ENCODE data around the gene TYSND1.

Gene TYSND1

DNA sequence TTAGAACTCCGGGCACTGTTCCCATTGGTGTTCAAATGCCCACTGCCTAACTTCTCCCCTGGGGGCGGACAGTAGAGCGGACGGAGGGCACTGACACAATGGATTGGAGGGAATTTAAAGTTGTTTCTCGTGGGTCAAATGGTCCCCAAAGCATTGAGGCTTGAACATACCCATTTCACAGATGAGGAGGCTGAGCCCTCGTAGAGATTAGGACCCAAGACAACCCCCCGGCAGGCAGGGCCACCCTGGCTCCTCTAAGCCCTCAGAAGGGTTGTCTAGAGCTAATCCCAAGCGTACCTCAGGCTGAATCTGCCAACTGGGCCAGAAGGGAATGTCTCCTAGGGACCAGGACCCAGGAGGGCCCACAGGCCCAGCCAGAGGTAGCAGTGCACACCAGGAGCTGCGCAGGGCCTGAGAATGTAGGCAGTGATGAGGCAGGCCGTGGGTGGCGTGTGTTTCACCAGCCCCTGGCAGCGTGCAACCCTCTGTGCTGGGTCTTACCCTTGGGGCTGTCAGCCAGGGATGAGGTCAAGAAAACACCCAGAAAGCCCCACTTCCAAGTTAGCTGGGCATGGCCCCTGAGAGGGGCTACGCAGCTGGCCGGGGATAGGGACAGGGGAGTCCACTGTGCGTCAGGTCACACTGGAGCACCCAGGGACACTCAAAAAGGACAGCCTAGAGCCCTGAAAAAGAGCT is 19.7 kb downstream of the TYSND1 start:
- Histone ChIP-seq H2BK120ac (ENCODE audit: insufficient read depth, low read length, poor library complexity) (no peak overlapping the region), H2BK5ac (ENCODE audit: low read depth, low read length, poor library complexity) (no peak overlapping the region), H3K36me3 (ENCODE audit: control insufficient read depth in 1 of 2, insufficient read depth in 2 of 2, low read length in 2 of 2) (no peaks in the 10 kb centered on the region), H3K27me3 (ENCODE audit: insufficient read depth, low read length) (no peaks in the 10 kb centered on the region), H3K9me3 (ENCODE audit: insufficient read depth, low read depth, low read length) (no peaks in the 10 kb centered on the region), H3K14ac (ENCODE audit: low read length) (no peak overlapping the region), H3K4me3 (ENCODE audit: low read depth, low read length) (no peak overlapping the region), H3K4me2 (ENCODE audit: low read length) (no peak overlapping the region), H3K79me2 (ENCODE audit: control insufficient read depth, insufficient read depth, low read length, poor library complexity) (no peaks in the 10 kb centered on the region), H2AK5ac (ENCODE audit: low read length) (no peak overlapping the region), H4K91ac (ENCODE audit: low read depth, low read length) (no peak overlapping the region), H3K4me1 (ENCODE audit: control insufficient read depth in 1 of 2, insufficient read depth in 2 of 2, low read length in 2 of 2) (no peaks in the 10 kb centered on the region), H3K4ac (ENCODE audit: low read depth, low read length) (no peak overlapping the region), H2AFZ (ENCODE audit: insufficient read depth, low read length, poor library complexity) (no peak overlapping the region), H3K27ac (ENCODE audit: low read depth, low read length) (no peak overlapping the region), H3K79me1 (ENCODE audit: low read length) (no peaks in the 10 kb centered on the region), H4K12ac (ENCODE audit: low read depth, low read length) (no peak overlapping the region), H3K18ac (ENCODE audit: low read length) (no peak overlapping the region), H4K8ac (ENCODE audit: low read depth, low read length) (no peak overlapping the region), H3K9ac (ENCODE audit: low read length) (no peak overlapping the region), H3K23ac (ENCODE audit: low read length) (no peak overlapping the region), H2BK12ac (ENCODE audit: low read length) (no peak overlapping the region)
- no peak for DNase-seq
- no CpG with 5 or more reads among the region's 15 CpGs for WGBS (ENCODE audit: extremely low coverage, insufficient coverage, insufficient read length)

DNA sequence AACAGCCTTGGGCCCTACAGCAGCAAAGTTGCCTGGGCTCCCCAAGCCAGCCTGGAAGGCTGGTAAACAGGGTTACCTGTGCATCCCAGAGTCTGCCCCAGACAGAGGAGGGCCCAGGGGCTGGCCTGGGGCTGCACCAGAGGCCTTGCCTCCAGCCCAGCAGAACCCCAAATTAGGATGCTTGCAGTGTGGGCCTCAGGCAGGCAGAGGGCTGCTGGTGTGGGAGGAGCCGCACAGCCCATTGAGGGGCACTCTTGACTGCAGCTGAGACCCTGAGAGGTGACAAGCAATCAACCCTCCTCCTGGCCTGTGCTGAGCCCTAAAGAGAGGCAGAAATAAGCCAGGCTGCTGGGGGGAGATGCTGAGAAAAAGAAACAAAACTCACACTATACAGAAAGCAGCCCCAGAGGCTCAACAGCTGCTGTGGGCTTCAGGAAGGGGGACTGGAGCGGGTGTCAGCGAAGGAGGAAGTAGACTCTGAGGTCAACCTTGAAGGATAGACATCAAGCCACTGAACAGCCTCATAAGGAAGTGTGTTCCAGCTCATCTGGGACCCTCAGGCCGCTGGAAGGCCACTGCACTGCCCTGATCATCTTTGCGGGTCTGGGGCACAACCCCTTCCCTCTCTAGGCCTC is 20.5 kb downstream of the TYSND1 start:
- H3K4me2 ChIP-seq (ENCODE audit: low read length): no peak overlapping the region
- H2AFZ ChIP-seq (ENCODE audit: insufficient read depth, low read length, poor library complexity): no peak overlapping the region
- no peak overlapping the region for H3K4me3 ChIP-seq (ENCODE audit: low read depth, low read length)
- no peak overlapping the region for H2BK5ac ChIP-seq (ENCODE audit: low read depth, low read length, poor library complexity)
- no peak overlapping the region for H3K9ac ChIP-seq (ENCODE audit: low read length)
- no peaks in the 10 kb centered on the region for H3K27me3 ChIP-seq (ENCODE audit: insufficient read depth, low read length)
- H3K79me1 ChIP-seq (ENCODE audit: low read length): no peaks in the 10 kb centered on the region
- no peaks in the 10 kb centered on the region for H3K36me3 ChIP-seq (ENCODE audit: control insufficient read depth in 1 of 2, insufficient read depth in 2 of 2, low read length in 2 of 2)
- no peak overlapping the region for H4K12ac ChIP-seq (ENCODE audit: low read depth, low read length)
- H3K14ac ChIP-seq (ENCODE audit: low read length): no peak overlapping the region
- no peak overlapping the region for H4K8ac ChIP-seq (ENCODE audit: low read depth, low read length)
- no CpG with 5 or more reads among the region's 5 CpGs for WGBS (ENCODE audit: extremely low coverage, insufficient coverage, insufficient read length)
- H3K79me2 ChIP-seq (ENCODE audit: control insufficient read depth, insufficient read depth, low read length, poor library complexity): no peaks in the 10 kb centered on the region
- no peak overlapping the region for H4K91ac ChIP-seq (ENCODE audit: low read depth, low read length)
- H2BK12ac ChIP-seq (ENCODE audit: low read length): no peak overlapping the region
- no peaks in the 10 kb centered on the region for H3K4me1 ChIP-seq (ENCODE audit: control insufficient read depth in 1 of 2, insufficient read depth in 2 of 2, low read length in 2 of 2)
- no peak for DNase-seq
- no peak overlapping the region for H3K23ac ChIP-seq (ENCODE audit: low read length)
- no peak overlapping the region for H2AK5ac ChIP-seq (ENCODE audit: low read length)
- H3K18ac ChIP-seq (ENCODE audit: low read length): no peak overlapping the region
- H3K27ac ChIP-seq (ENCODE audit: low read depth, low read length): no peak overlapping the region
- H2BK120ac ChIP-seq (ENCODE audit: insufficient read depth, low read length, poor library complexity): no peak overlapping the region
- no peak overlapping the region for H3K4ac ChIP-seq (ENCODE audit: low read depth, low read length)
- no peaks in the 10 kb centered on the region for H3K9me3 ChIP-seq (ENCODE audit: insufficient read depth, low read depth, low read length)

DNA sequence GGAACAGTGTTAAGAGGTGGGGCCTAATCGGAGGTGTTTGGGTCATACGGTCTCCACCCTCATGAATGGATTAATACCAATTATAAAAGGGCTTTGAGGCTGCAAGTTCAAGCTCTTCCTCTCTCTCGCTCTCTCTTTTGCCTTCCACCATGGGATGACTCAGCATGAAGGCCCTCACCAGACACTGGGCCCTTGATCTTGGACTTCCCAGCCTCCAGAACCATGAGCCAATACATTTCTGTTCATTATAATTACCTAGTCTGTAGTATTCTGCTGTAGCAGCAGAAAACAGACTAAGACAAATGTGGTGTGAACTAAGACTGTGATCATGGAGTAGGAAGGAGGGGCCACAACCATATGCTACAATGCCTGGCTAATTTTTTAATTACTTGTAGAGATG is 21.6 kb downstream of the TYSND1 start:
- Histone ChIP-seq H3K18ac (ENCODE audit: low read length) (no peak overlapping the region), H3K4me3 (ENCODE audit: low read depth, low read length) (no peak overlapping the region), H2BK120ac (ENCODE audit: insufficient read depth, low read length, poor library complexity) (no peak overlapping the region), H3K4me2 (ENCODE audit: low read length) (no peak overlapping the region), H3K4me1 (ENCODE audit: control insufficient read depth in 1 of 2, insufficient read depth in 2 of 2, low read length in 2 of 2) (peaks cover 0 to 5% of the 10 kb centered on the region in 2 experiments), H4K8ac (ENCODE audit: low read depth, low read length) (no peak overlapping the region), H3K27me3 (ENCODE audit: insufficient read depth, low read length) (no peaks in the 10 kb centered on the region), H3K9ac (ENCODE audit: low read length) (no peak overlapping the region), H3K4ac (ENCODE audit: low read depth, low read length) (no peak overlapping the region), H2BK12ac (ENCODE audit: low read length) (no peak overlapping the region), H3K14ac (ENCODE audit: low read length) (no peak overlapping the region), H2BK5ac (ENCODE audit: low read depth, low read length, poor library complexity) (no peak overlapping the region), H4K91ac (ENCODE audit: low read depth, low read length) (no peak overlapping the region), H3K36me3 (ENCODE audit: control insufficient read depth in 1 of 2, insufficient read depth in 2 of 2, low read length in 2 of 2) (no peaks in the 10 kb centered on the region), H2AFZ (ENCODE audit: insufficient read depth, low read length, poor library complexity) (no peak overlapping the region), H3K23ac (ENCODE audit: low read length) (no peak overlapping the region), H3K9me3 (ENCODE audit: insufficient read depth, low read depth, low read length) (no peaks in the 10 kb centered on the region), H3K27ac (ENCODE audit: low read depth, low read length) (no peak overlapping the region), H4K12ac (ENCODE audit: low read depth, low read length) (no peak overlapping the region), H2AK5ac (ENCODE audit: low read length) (no peak overlapping the region), H3K79me2 (ENCODE audit: control insufficient read depth, insufficient read depth, low read length, poor library complexity) (no peaks in the 10 kb centered on the region), H3K79me1 (ENCODE audit: low read length) (no peaks in the 10 kb centered on the region)
- no peak for DNase-seq
- no CpG with 5 or more reads among the region's 3 CpGs for WGBS (ENCODE audit: extremely low coverage, insufficient coverage, insufficient read length)

DNA sequence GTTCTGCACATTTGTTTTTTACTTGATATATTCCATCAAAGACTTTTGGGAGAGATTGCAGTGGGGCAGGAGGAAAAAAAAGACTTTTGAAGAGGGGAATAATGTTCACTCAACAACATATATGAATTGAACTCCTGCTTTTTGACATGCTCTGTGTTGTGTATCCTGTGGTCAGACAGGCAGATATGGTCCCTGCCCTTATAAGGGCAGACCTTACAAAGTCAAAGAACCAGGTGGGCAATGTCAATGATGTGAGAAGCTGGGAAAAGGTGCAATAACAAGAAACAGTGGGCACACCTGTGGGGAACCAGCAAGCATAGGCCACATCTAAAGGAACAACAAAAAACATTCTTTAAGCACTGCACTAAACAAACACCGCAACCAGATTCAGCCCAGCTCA is 22.1 kb downstream of the TYSND1 start:
- Histone ChIP-seq H4K8ac (ENCODE audit: low read depth, low read length) (no peak overlapping the region), H4K91ac (ENCODE audit: low read depth, low read length) (no peak overlapping the region), H3K14ac (ENCODE audit: low read length) (no peak overlapping the region), H3K79me2 (ENCODE audit: control insufficient read depth, insufficient read depth, low read length, poor library complexity) (no peaks in the 10 kb centered on the region), H2BK5ac (ENCODE audit: low read depth, low read length, poor library complexity) (no peak overlapping the region), H4K12ac (ENCODE audit: low read depth, low read length) (no peak overlapping the region), H3K9ac (ENCODE audit: low read length) (no peak overlapping the region), H3K4me3 (ENCODE audit: low read depth, low read length) (no peak overlapping the region), H2AK5ac (ENCODE audit: low read length) (no peak overlapping the region), H3K27me3 (ENCODE audit: insufficient read depth, low read length) (no peaks in the 10 kb centered on the region), H2BK120ac (ENCODE audit: insufficient read depth, low read length, poor library complexity) (no peak overlapping the region), H2AFZ (ENCODE audit: insufficient read depth, low read length, poor library complexity) (no peak overlapping the region), H3K79me1 (ENCODE audit: low read length) (no peaks in the 10 kb centered on the region), H3K4ac (ENCODE audit: low read depth, low read length) (no peak overlapping the region), H3K36me3 (ENCODE audit: control insufficient read depth in 1 of 2, insufficient read depth in 2 of 2, low read length in 2 of 2) (no peaks in the 10 kb centered on the region), H3K4me1 (ENCODE audit: control insufficient read depth in 1 of 2, insufficient read depth in 2 of 2, low read length in 2 of 2) (peaks cover 0 to 5% of the 10 kb centered on the region in 2 experiments), H3K9me3 (ENCODE audit: insufficient read depth, low read depth, low read length) (no peaks in the 10 kb centered on the region), H3K18ac (ENCODE audit: low read length) (no peak overlapping the region), H3K4me2 (ENCODE audit: low read length) (no peak overlapping the region), H3K23ac (ENCODE audit: low read length) (no peak overlapping the region), H3K27ac (ENCODE audit: low read depth, low read length) (no peak overlapping the region), H2BK12ac (ENCODE audit: low read length) (no peak overlapping the region)
- DNase-seq: no peak
- no CpG with 5 or more reads among the region's 1 CpG for WGBS (ENCODE audit: extremely low coverage, insufficient coverage, insufficient read length)
